HG03066 (cell line): ENCODE data around the gene BCAS1.

Source experiments
- ATAC-seq: cut with Tn5 transposase; IDR thresholded peaks from one replicate; pipeline ENCODE4 v1.9.1; 2021; ENCODE audit warnings: low read depth; ENCODE audit not compliant: unreplicated experiment

Gene BCAS1

DNA sequence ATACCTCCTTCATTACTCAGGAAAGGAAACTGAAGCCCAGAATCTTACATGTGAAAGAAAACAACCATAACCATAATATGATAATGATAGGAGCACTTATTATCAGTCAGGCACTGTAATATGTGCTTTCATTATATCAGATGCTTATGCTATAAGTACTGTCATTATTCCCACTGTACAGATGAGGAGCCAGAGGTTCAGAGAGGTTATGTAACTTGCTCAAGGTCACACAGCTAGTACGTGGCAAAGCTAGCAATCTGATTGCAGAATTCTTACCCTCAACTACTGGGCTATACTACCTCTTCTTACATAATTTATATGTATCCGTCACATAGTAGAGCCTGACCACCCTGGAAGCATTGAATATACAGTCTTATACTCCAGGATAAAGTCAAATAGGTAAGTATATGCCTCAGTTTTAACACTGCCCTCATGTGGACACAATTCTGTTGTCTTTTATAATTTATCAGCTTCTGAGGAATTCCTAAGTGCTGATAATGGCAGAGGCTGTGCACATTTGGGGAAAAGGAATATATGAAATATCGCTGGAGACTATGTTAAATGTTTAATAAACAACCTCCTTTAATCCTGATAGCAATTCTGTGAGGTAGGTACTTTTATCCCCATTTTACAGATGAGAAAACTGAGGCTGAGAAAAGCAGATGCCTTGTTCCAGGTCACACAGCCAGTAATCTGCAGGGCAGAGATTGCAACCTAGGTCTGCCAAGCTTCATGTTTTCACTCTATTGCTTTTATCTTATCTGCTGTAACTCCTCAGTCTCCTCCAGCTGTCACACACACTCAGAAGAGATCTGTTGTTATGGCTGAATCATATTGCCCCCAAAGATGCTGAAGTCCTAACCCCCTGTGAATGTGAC is 13.4 kb downstream of the BCAS1 start:
- no peak for ATAC-seq

DNA sequence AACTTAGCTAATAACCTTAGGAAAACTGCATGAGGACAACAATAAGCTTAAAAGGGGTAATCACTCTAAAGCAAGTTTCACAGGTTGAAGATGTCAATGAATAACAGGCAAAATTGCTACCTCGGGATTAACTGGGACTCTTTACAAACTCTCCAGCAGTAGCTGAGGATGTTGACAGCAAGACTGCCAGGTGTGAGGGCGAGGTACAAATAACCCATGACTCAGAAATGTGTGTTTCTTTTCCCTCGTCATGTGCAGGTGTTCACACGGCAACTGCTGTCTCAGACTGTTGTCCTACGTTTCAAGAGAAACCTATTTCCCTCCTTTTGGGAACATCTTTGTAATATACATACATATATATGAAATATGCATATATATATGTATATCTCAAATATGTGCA is 15.9 kb downstream of the BCAS1 start:
- ATAC-seq, result no peak

DNA sequence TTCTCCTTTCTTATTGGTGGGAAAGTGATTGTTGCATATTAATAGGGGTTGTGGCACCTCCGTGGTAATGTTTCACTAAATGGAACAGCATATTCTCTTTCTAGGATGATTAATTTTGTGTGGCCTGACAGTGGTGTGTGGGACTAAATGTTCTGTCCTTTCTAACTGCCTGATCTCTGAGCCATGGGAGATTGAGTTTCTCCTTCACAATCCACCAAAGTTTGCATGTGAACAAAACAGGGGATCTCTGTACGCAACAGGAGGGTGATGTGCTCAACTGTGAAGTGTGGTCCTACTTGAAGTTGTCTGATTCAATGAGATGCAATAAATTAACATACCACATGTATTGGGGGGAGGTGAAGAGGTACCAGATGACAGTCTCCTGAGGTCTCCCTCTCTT is 19.3 kb downstream of the BCAS1 start:
- no peak for ATAC-seq

DNA sequence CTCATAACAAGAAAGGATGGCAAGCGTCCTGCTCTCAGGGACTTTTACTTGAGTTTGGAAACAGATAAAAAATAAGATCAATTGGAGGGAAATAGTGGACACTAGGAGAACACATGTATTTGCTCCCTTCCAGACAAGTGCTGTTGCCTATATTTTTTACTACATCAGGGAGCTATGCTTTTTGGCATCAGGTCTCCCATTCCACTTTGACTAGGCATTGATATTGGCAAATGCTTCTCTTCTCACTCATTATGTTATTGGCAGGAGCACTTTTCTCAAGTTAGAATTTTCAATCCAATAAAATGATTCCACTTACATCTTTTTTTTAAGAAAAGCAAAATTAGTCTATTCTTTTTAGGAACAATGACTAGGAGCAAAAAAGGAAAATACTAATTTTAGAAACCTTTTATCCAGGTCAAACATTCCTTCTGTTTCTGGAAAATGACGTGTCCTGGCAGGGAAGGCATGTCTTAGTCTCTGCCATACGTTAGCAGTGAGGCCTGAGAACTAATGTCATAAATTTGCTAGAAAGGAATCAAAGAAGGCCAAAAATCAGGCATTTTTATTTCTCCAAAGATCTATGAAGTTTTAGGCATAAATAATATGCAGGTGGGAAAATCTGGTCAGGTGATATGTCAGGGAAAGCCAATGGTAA is 21.4 kb downstream of the BCAS1 start:
- no peak for ATAC-seq

DNA sequence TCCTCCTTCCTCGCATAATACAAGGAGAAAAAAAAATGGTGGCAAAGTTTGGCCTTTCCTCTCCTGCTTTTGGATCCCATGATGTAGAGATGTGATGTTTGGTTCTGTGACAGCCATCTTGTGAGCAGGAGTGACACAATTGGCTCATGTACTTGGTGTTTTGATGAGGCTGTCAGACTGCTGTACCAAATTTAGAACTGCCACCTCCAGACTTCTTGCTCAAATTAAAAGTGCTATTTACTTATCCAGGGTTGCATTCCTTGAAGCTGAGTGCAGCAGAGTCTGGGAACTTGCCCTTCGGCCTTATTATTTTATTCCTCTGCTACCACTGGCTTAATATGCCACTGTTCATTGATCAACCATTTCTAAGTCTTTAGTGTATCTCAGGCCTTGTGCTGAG is 21.9 kb downstream of the BCAS1 start:
- ATAC-seq, result no peak

DNA sequence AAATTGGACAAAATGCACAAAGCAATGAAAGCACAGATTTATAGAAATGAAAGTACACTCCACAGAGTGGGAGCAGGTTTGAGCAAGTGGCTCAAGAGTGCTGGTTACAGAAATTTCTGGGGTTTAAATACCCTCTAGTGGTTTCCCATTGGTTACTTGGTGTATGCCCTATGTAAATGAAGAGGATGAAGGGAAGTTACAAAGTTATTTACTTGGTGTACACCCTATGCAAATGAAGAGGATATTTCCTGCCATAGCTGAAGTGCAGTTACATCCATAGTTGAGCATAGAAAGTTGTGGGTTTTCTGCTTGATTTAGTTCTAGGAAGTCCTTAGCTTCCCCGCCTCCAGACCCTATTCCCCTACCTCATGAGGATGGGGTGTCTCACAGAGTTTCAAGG is 22.7 kb downstream of the BCAS1 start:
- no peak for ATAC-seq

DNA sequence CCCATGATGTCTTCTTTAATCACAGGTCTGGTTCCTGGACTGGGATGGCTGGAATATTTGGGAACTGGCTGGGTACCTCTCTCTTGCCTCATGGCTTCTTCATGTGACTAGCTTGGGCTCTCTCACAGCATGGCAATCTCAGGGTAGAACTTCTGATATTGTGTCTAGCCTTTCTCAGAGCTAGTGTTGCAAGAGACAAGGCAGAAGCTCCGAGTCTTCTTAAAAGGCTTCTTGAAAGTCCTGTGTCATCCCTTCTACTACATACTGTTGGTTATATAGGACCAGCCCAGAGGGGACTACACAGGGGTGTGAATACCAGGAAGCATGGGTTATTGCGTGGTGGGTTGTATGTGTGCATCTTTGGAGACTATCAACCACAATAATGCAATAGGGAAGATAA is 23.3 kb downstream of the BCAS1 start:
- no peak for ATAC-seq

DNA sequence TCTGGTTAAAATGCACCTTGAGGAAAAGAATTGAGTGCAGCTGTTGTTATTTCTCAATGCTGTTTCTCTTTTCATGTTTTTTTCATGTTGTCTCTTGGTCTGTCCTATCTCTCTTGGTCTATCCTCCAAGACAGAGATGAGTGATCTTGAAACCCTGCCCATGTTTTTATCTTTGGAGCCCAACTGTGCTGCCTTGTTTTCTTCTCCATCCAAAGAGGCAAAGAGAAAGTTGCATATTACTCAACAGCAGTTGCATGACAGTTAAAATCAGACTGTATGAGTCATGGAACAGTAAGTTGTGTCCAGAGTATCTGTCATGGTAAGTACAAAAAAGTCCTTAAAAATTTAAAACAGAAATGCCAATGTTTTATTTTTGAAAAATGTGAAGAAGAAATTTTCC is 26.2 kb downstream of the BCAS1 start:
- ATAC-seq, result no peak

DNA sequence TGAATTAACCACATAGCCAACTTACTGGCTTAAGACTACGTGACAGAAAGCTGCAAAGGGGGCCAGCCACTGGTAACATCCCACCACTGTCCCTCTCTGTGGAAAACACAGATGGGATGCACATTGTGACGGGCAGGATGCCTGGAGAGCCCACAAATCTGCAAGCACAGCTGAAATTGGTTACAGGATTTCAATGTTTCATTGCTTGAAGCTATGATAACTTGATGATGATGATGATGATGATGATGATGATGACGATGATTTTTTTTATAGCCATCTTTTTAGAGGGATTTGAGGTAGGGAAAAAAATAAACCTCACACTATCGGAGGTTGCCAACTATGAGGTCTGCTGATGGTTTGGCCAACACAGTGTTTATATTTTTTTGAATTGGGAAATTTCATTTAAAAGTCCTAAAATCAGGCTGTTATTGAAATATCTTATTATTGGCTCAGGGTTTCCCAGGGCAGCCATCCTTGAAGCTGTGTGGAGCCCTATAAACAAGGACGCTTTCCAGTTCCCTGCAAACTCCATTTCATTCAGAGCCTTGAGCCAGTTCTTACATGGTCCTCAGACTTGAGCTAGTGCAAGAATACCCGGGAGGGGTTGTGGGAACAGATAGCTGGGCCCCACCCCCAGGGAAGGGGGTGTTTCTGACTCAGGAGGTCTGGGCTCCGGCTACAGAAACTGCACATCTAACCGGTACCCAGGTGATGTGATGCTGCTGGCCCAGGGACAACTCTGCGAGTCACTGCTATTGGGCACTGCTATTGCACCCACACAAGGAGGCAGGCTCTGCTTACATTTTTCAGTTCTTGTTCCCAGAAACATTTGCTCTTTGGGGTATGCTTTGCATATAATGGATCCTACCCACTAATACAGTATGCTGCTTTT is 27.1 kb downstream of the BCAS1 start:
- no peak for ATAC-seq

DNA sequence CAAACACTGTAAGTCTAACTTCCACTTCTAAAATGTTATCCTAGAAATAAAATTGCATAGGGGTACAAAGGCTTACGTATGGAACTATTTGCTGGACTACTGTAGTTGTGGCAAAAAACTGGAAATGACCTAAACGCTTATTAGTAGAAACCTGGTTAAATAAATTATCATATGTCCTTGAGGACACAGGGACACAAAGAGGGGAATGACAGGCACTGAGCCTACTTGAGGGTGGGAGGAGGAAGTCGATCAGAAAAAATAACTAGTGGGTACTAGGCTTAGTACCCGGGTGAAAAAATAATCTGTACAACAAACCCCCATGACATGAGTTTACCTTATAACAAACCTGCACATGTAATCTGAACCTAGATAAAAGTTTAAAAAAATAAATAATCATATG is 28.4 kb downstream of the BCAS1 start:
- no peak for ATAC-seq

DNA sequence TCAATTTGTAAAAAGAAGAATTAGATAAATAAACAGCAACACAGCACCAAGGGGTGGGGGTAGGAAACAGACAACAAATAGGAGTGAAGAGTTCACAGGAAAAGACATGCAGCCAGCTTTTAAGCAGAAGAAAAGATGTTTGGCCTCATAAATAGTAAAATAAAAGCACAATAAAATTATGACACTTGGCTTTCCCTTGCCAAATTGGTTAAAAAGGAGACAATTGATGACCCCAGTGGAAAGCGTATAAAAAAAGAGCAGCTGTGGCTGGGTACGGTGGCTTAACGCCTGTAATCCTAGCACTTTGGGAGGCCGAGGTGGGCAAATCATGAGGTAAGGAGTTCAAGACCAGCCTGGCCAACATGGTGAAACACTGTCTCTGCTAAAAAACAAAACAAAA is 29.1 kb downstream of the BCAS1 start:
- no peak for ATAC-seq

DNA sequence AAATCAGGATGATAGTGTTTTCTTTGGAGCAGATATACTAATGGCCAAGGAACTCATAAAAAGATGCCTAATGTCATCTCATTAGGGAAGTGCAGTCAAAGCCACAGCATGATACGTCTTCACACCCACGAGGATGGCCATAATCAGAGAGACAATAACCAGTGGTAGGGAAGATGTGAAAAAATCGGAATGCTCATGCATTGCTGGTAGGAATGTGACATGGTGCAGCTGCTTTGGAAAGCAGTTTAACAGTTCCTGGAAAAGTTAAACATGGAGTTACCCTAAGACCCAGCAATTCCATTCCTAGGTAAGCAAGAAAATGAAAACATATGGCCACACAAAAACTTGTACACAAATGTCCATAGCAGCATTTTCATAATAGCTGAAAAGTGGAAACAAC is 29.9 kb downstream of the BCAS1 start:
- no peak for ATAC-seq

DNA sequence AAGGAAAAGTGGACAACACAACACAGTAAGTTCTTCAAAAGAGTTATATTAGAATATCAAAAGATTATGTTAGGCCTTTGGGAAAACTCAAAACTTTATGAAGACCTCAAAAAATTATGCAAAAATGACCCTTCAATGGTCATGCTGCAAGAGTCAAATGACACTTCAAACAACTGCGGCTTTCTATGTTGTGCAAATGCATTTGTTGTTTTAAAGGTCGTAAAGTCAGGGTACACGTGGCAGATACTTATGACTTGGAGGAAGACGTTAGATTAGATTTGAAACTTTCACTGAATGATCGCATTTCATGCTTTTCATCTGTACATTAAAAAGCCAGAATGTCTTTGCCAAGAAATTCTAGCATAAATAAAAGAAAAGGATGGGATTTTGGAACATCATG is 31.4 kb downstream of the BCAS1 start:
- ATAC-seq, result no peak

DNA sequence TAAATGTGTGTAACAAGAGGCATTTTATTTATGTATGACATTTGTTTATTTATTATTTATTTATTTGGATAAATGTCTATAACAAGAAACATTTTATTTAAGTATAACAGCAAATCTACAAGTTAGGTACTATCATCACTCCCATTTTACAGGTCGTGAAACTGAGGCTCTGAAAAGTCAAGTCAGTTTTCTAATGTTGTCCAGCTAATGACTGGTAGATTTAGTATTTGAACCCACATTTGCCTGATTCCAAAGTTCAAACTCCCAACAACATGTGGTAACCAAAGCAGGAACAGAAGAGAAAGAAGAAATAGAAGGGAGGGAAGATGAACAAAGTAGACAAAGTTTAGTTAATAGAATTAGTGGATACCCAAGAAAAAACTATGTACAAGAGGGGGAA is 32.9 kb downstream of the BCAS1 start:
- ATAC-seq, result no peak

DNA sequence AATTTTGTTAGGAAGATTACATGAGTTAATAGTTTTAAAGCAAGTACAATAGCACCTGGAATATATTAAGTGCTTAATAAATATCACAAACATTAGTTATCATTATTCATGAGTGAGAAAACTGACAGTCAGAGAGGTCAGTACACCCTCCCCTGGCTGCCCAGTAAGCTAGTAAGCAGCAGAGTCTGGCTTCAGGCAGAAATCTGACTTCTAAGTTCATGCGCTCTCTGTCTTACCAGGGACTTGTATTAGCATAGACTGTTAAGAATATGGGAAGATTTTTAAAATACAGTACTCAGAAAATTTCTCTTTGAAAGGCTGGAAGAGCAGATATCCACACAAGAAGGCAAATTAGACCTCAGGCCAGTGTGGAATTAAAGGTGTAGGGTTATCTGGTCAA is 40.8 kb downstream of the BCAS1 start:
- no peak for ATAC-seq

DNA sequence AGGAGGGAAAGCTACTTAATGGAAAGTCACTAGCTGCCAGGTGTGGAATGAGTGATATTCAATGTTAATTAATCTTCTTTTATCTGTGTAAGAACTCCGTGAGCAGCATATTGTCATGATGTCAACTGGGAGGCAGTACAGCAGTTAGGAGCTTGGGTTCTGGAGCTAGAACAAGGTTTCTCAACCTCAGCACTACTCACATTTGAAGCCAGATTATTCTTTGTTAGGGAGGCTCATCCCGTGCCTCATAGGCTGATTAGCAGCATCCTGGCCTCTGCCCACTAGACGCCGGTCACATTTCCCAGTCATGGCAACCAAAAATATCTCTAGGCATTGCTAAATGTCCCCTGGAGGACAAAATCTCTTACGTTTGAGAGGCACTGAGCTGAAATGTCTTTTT is 41.2 kb downstream of the BCAS1 start:
- no peak for ATAC-seq

DNA sequence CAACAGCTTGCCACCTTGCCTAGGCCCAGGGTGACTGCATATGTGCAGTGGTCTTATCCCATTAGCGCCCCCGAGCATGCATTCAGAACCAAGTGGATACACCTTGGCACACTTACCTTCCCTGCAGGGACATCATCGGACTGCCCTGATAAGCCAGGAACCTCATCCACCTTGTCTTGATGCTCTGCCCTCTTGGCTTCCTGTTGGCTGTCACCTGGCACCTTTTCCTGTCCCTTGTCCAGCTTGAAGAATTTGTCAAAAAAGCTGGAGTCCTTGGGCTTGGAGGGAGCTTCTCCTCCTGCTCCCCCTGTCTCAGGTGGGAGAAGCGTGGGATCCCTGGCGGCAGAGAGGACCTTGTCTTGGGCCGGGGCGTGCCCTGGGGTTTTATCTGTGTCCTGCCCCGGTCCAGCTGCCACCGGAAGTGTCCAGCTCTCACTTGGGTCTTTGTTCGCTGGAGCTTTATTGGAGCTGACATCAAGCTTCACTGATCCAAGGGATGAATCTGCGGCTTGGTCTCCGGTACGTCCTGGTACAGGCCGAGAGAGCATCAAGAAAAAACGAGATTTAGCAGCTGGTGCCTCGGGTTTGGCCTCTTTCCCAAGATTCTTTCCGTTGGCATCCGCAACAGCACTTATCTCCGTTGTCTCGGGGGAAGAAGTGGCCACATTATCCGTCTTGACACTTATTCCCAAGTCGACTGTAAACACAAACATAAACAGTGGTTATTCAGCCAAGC is 42.0 kb downstream of the BCAS1 start:
- ATAC-seq, result no peak

DNA sequence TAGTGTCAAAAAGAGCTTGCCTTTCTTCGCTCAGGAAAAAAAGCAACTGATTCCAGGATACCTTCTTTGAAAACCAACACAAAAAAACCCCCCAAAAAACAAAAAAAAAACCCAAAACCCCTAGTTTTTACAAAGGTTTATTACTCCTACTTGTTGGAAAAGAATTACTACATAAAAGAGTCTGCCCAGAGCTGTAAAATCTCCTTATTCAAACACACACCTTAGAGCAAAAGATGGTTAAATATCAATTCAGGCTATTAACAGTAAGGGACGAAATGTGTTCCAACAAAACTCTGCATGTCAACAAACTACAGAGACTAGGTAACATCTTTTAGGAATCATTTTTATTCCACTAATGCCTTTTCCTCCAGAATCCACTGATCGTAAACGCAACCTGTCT is 42.7 kb downstream of the BCAS1 start:
- ATAC-seq, result no peak

DNA sequence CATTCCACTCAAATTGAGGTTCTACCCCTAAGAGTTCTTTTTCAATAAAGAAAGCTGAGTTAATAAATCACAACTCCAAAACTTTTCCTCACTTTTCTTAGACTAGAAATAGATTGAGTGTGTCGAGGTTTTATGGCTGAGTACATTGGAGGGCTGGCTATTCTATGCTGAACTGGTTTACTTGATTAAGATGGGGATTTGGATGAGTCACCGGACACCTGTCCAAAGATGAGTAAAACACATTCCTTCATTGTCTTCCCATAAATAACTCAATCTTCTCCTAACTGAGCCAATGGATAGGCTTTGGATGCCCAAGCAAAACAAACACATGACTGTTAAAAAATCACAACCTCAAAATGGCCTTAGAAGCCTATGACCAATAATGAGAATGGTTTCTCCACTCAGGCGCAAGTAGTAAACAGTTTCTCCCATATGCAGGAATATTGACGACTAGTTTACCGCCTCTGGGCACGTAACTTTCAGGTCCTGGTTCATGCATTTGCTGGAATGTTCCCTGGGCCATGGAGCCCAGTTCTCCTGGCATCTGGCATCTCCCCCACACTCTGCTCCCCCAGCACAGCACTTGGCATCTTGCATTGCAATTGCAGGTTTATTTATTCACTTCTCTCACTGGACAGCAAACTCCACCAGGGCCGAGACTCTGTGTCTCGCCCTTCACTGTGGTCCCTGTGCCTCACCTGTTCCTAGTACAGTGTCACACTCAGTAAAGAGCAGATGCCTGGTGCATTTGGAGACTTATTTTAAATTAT is 43.9 kb downstream of the BCAS1 start:
- ATAC-seq, result no peak

DNA sequence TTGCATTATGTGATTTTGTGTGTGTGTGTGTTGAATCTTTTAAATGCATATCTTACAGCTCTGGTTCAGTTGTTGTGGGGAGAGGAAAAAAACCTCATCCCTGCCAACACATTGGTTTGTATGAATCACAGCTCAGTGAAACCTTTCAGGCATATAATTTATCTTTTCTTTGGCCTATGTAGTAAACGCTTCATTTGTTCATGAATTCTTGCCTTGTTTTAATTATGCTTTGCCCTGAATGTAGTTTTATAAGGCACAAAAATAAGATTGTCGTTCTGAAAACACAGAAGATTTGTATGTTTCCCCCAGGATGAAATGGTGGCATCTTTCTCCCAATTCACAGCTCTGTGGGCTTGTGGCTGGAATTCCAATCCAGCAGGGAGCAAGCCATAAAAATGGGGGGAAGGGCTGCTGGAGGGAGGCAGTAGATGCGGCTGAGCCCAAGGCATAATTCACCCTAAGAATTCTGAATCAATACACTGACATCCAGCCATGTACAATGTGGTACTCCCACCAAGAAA is 45.1 kb downstream of the BCAS1 start:
- no peak for ATAC-seq
